GM18907 (cell line): ENCODE data around the gene NAB2.

Experiments
- ATAC-seq: cut with Tn5 transposase; IDR thresholded peaks from one replicate; pipeline ENCODE4 v1.9.1; 2021; ENCODE audit warnings: mild to moderate bottlenecking, moderate library complexity; ENCODE audit not compliant: unreplicated experiment

Gene NAB2

GRCh38 chr12:57093415-57094207 is 4.7 kb downstream of the NAB2 start:
- no peak for ATAC-seq

- no peak for ATAC-seq
Measured at GRCh38 chr12:57094208-57095160, 5.6 kb downstream of the NAB2 start.

- no peak for ATAC-seq
Measured at GRCh38 chr12:57095440-57095839, 6.5 kb downstream of the NAB2 start.

DNA sequence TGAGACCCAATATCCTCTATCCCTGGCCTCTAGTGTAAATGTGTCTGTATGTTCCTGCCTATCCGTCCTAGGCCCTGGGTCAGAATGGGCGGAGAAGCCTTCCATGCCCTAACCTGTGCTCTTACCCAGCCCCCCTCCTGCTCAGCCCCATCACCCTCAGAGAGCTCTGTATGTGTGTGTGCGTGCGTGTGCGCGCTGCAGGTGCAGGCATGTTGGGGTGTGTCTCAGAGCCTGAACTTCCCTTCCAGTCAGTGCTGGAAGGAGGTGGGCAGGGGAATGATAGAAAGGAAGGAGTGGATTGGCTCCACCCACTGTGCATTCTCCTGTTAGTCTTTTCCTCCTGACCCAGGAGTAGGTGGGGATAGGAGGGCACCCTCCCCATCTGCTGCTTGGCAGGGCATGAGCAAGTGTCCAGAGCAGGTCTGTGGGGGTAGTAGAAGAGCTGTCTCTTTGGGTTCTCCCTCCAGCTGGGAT is 7.2 kb downstream of the NAB2 start:
- ATAC-seq = no peak

DNA sequence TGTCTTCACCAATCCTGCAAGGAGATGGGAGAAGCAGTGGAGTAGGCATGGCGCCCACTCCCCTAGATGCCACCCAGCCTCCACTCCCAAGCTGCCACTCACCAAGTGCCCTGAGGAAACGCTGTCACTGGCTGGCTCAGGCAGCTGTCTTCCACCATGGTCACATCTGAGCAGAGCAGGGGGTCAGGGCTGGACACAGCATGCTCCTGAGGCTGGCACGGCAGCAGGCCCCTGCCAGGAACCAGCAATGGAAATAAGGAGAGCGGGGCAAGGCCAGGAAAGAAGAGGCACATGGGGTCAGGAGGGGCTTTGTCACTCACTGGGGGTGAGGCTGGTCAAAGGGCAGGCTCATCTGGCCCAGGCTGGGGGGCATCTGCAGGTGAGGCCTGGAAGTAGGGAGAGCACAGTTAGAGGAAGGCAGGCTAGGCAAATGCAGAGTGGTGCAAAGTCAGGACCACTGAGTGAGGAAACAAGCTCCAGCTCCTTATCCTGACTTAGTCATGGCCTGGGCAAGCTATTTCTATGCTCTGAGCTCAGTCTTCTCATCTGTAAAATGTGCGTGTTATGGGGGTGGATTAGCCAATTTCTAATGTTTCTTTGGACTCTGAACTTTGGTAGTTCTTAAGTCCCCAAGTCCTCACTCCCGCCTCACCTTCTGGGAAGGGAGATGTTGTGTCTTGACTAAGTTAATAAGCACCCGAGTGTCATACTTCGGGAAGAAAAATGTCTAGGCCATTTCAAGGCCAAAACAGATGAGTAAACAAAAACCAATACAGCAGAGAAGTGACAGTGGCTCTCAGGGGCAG is 8.0 kb downstream of the NAB2 start:
- no peak for ATAC-seq

DNA sequence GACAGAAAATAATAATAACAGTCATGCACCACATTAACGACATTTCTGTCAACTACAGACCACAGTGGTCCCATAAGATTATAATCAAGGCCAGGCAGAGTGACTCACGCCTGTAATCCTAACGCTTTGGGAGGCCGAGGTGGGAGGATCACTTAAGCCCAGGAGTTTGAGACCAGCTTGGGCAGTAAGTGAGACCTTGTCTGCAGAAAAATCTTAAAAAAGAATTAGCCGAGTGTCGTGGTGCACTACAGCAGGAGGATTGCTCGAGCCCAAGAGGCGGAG is 8.6 kb downstream of the NAB2 start:
- no peak for ATAC-seq

GRCh38 chr12:57098546-57098945 is 9.6 kb downstream of the NAB2 start:
- no peak for ATAC-seq

GRCh38 chr12:57099047-57099714 is 10.3 kb downstream of the NAB2 start:
- ATAC-seq = no peak

DNA sequence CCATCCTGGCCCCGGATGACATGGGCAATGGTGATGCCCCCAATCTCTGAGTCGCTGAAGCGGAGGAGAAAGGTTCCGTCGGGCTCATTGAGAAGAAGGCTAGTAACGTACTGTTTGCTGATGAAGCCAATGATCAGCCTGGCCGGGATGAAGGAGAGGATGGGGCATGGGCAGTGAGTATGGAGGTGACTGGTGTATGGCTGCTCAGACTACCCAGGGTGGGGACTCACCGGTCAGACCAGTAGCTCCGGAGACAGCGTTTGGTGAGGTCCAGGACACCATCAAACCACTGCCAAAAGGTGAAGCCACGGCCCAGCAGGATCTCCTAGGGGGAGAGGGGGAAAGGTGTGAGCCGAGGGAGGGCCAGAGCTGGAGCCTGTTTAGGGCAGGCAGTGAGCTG is 10.9 kb downstream of the NAB2 start:
- no peak for ATAC-seq

DNA sequence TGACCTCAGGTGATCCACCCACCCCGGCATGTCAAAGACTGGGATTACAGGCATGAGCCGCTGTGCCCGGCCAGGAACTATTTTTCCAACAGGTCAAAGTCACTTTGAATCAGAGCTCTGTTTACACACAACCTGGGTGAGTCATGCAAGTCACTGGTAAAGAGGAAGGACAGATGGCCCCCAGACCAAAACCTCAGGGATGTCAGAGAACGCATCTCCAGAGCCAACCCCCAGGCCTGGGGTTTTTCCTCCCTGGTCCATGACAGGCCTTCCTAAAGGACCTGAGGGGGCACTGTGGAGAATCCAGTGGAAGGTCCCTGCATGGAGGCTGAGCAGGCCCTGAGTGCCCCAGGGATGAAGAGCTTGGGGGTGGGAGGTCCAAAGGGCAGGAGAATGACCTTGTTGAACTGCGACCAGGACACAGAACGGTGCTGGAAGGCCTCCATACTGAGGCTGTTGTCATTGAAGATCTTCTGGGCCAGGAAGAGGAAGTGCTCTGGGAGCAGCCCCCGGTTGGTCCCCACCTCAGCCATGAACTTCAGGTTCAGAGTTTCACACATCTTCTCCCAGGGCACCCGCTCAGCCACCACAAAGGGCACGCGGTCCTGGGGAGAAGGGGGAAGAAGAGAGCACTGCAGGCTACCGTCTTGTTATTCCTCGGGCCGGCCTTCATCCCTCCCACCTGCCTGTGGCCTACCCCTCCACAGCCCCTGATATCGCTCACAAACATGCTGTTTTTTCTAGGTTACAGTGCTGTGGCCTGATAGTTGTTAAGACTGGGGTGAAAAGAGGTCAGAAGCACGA is 13.2 kb downstream of the NAB2 start:
- ATAC-seq = no peak

- ATAC-seq = no peak
Measured at GRCh38 chr12:57103856-57104255, 14.9 kb downstream of the NAB2 start.

DNA sequence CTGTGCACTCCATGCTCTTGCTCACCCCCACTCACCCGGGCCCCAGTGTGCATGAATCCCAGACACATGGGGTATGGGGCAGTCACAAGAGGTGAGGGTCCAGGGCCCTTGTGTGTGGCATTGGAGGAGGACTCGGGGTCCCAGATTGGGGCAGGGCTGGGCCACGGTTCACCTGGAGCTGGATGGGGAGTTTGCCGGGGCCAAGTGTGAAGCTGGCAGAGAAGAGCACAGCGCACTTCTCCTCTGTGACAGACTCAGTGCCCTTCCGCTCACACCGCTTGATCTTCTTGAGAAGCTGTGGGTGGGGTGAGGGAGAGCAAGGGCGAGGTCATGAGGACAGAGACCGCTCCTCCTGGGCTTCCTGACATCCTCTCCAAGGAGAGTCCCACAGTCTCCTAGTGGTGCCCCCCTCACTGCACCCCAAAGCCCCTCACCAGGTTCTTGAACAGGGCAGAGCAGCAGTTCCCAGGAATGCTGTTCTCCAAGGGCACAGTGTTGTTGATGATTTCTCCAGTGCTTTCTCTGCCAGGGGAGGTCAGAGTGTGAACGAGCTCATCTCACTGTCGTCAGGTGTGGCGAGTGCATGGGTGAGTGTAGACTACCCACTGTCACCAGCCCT is 15.5 kb downstream of the NAB2 start:
- ATAC-seq = no peak

- no peak for ATAC-seq
Measured at GRCh38 chr12:57105011-57105753, 16.3 kb downstream of the NAB2 start.

- no peak for ATAC-seq
Measured at GRCh38 chr12:57106021-57106708, 17.3 kb downstream of the NAB2 start.

DNA sequence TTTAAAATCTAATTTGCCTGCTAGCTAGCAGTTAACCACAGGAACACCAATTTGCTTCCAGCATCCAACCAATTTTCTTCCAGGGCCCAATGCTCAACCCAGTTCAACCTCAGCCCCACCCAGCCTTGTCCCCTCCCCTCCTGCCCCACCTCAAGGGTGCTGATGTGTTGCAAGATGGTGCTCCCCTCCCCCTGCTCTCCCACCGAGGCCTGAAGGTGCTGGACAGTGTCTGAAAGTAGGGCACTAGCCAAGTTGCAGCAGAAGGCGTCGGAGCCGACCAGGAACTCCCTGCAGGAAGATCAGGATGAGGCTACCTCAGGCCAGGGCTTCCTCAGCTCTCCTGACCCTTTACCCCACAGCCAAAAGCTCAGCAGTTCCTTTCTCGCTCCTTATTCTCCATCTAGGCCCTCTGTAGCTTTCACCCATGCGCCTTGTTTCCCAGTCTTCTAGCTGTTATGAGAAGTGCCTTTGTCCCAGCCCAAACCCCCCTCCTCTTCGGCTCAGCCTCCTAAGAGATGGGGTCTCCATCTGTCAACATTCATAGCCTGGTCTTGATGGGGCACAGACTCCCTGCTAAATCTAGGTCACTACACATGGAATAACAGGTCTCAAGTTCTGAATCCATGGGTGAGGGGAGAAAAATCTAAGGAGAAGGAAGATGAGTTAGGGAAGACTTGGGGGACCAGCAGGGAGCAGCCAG is 18.7 kb downstream of the NAB2 start:
- no peak for ATAC-seq

DNA sequence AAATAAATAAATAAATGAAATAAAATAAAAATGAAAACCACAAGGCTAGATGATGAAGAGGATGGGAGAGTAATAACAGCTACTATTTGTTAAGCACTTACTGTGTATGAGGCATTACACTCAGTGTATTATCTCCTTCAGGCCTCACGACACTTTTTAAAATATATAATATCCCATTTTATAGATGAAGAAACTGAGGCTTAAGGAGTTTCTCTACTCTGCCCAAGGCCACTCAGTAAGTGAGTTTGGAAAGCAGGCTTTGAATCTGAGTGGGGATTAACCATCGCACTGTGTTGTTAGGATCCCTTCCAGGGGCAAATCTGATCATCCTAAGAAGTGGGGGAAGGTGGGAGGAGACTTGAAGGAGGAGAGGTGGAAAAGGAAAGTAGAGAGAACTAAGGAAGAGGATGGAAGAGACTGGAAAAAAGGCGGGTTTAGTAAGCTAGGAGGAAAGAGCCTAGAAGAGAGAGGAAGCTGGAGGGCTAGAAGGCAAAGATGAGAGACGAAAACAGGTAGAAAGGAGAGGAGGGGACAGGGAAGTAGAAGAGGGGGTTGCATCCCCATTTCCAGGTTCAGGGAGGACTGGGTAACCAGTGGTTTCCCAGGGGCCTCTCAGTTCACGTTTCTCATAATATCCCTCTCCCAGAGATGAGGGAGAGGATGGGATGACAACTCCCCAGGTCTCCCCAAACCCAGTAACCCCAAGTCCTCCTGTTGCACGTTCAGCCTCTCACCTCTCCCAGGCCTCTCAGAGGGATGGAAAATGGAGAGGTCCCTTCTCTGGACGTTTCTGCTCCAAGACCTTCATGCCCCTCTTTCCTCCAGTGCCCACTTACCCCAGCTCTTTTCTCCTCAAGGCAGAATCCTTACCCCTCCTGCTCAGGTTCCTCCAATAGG is 20.5 kb downstream of the NAB2 start:
- ATAC-seq = no peak
